ENCODE results near the gene ZAP70. TPM values are rescaled to one million over a fixed set of nuclear protein-coding genes. Genes with fewer than 3 reads are reported as not detected.

The ZAP70 gene
- total RNA-seq, 1 experiment from 2014 or later = 0.61 TPM

GRCh38 chr2:97714950-97715652 lies 1.7 kb downstream of the ZAP70 start:
- POLR2A ChIA-PET = no interaction called here
- ATAC-seq = no peak
- no peak for DNase-seq (ENCODE audit: low spot score)
- Mint-ChIP-seq H3K4me1 (peaks cover 25% of the 10 kb centered on the region), H3K9me3 (peaks cover under 1% of the 10 kb centered on the region; the same call in 1 of the 2 replicates), H3K4me3 (no peak overlapping the region), H3K27me3 (ENCODE audit: low read depth) (peaks cover 2% of the 10 kb centered on the region), H3K36me3 (no peaks in the 10 kb centered on the region), H3K27ac (no peak overlapping the region)
- TF ChIP-seq ZBTB21 (CRISPR knock-in tag; IDR thresholded peaks at IDR 0.05; ENCODE audit: borderline replicate concordance) (no peak), USF1 (CRISPR knock-in tag; IDR thresholded peaks at IDR 0.05) (no peak), ATF3 (CRISPR knock-in tag; conservative IDR thresholded peaks at IDR 0.05) (no peak), CBFB (CRISPR knock-in tag; IDR thresholded peaks at IDR 0.05; ENCODE audit: low read depth) (no peak), CREB1 (CRISPR knock-in tag; IDR thresholded peaks at IDR 0.05) (no peak), KAT7 (CRISPR knock-in tag; IDR thresholded peaks at IDR 0.05; ENCODE audit: borderline replicate concordance) (no peak)
- CTCF ChIA-PET = interaction anchor here (0.8 to 9.2 kb wide), 5 partner anchors 16 to 124 kb away, joined by 4 to 124 read pairs (median 5); no protein-coding TSS in a partner anchor

- DNase-seq (ENCODE audit: low spot score) (no peak), ATAC-seq (no peak)
- Mint-ChIP-seq H3K4me1 (peaks cover 35% of the 10 kb centered on the region), H3K27me3 (ENCODE audit: low read depth) (no peaks in the 10 kb centered on the region; the same call in 1 of the 2 replicates), H3K4me3 (no peak overlapping the region), H3K36me3 (no peaks in the 10 kb centered on the region), H3K27ac (no peak overlapping the region), H3K9me3 (no peaks in the 10 kb centered on the region)
- POLR2A ChIA-PET = interaction anchor here (0.6 kb wide), 1 partner anchor 750 kb away, joined by 3 read pairs; no protein-coding TSS in a partner anchor
- CTCF ChIA-PET = interaction anchor here (3.5 to 9.2 kb wide), 2 partner anchors 17 to 25 kb away, joined by 13 to 124 read pairs; no protein-coding TSS in a partner anchor
- TF ChIP-seq USF1 (CRISPR knock-in tag; IDR thresholded peaks at IDR 0.05) = no peak
- no peak for TF ChIP-seq ZNF423 (CRISPR knock-in tag; IDR thresholded peaks at IDR 0.05)
- TF ChIP-seq ZSCAN18 (CRISPR knock-in tag; IDR thresholded peaks at IDR 0.05) = no peak
- no peak for TF ChIP-seq ATF1 (CRISPR knock-in tag; IDR thresholded peaks at IDR 0.05)
- no peak for TF ChIP-seq TEAD1 (CRISPR knock-in tag; IDR thresholded peaks at IDR 0.05)
- no peak for TF ChIP-seq JAZF1 (CRISPR knock-in tag; IDR thresholded peaks at IDR 0.05)
- TF ChIP-seq GABPB1 (CRISPR knock-in tag; IDR thresholded peaks at IDR 0.05) = no peak
- TF ChIP-seq CDX4 (CRISPR knock-in tag; IDR thresholded peaks at IDR 0.05; ENCODE audit: borderline replicate concordance) = no peak
- TF ChIP-seq PRRX2 (CRISPR knock-in tag; IDR thresholded peaks at IDR 0.05) = no peak
- TF ChIP-seq ZNF671 (CRISPR knock-in tag; IDR thresholded peaks at IDR 0.05) = no peak
- no peak for TF ChIP-seq ZNF512 (CRISPR knock-in tag; IDR thresholded peaks at IDR 0.05; ENCODE audit: borderline replicate concordance)
- TF ChIP-seq NFE2L1 (CRISPR knock-in tag; IDR thresholded peaks at IDR 0.05) = no peak
- no peak for TF ChIP-seq ELF4 (CRISPR knock-in tag; IDR thresholded peaks at IDR 0.05; ENCODE audit: low read depth)
- TF ChIP-seq E2F4 (CRISPR knock-in tag; IDR thresholded peaks at IDR 0.05; ENCODE audit: borderline replicate concordance, low read depth) = no peak
- no peak for TF ChIP-seq NR2C2 (CRISPR knock-in tag; IDR thresholded peaks at IDR 0.05)
- no peak for TF ChIP-seq ESRRA (CRISPR knock-in tag; IDR thresholded peaks at IDR 0.05; ENCODE audit: borderline replicate concordance)
- no peak for TF ChIP-seq GTF2I (CRISPR knock-in tag; conservative IDR thresholded peaks at IDR 0.05)
- TF ChIP-seq TEAD4 (CRISPR knock-in tag; IDR thresholded peaks at IDR 0.05) = no peak
Measured at GRCh38 chr2:97715951-97716694, 2.7 kb downstream of the ZAP70 start.

Data from WTC11 (cell line).